NCI-H2196 (cell line): ENCODE data around the gene ZNRF2.
A peak's percentile ranks its signal among the peaks of the same experiment; 100 is the strongest.

Source experiments
- DNase-seq: peaks from one replicate; lab custom pipeline; 2025; ENCODE audit not compliant: unreplicated experiment; lab: John Stamatoyannopoulos, UW

Gene ZNRF2

GRCh38 chr7:30405179-30405578 is 120.8 kb downstream of the ZNRF2 start:
- no peak for DNase-seq

- DNase-seq = no peak
Observed at GRCh38 chr7:30406664-30407425, 122.4 kb downstream of the ZNRF2 start.

GRCh38 chr7:30411173-30411572 is 126.8 kb downstream of the ZNRF2 start:
- no peak for DNase-seq

- DNase-seq = no peak
Observed at GRCh38 chr7:30411897-30412296, 127.5 kb downstream of the ZNRF2 start.

- peak; percentile 55 for DNase-seq
Observed at GRCh38 chr7:30412782-30413504, 128.5 kb downstream of the ZNRF2 start.

- DNase-seq = no peak
Observed at GRCh38 chr7:30413864-30414263, 129.5 kb downstream of the ZNRF2 start.
